HG03565 (cell line): ENCODE measurements around the gene TCF19.
"Not testable (repeated sequence)": the region's sequence is repeated elsewhere in the genome, so short reads cannot be mapped to it uniquely, and the experiment has no call there.

Source experiments
- ATAC-seq: cut with Tn5 transposase; IDR thresholded peaks from one replicate; pipeline ENCODE4 v1.9.1; 2021; ENCODE audit warnings: mild to moderate bottlenecking, moderate library complexity; ENCODE audit not compliant: unreplicated experiment

TCF19 gene

DNA sequence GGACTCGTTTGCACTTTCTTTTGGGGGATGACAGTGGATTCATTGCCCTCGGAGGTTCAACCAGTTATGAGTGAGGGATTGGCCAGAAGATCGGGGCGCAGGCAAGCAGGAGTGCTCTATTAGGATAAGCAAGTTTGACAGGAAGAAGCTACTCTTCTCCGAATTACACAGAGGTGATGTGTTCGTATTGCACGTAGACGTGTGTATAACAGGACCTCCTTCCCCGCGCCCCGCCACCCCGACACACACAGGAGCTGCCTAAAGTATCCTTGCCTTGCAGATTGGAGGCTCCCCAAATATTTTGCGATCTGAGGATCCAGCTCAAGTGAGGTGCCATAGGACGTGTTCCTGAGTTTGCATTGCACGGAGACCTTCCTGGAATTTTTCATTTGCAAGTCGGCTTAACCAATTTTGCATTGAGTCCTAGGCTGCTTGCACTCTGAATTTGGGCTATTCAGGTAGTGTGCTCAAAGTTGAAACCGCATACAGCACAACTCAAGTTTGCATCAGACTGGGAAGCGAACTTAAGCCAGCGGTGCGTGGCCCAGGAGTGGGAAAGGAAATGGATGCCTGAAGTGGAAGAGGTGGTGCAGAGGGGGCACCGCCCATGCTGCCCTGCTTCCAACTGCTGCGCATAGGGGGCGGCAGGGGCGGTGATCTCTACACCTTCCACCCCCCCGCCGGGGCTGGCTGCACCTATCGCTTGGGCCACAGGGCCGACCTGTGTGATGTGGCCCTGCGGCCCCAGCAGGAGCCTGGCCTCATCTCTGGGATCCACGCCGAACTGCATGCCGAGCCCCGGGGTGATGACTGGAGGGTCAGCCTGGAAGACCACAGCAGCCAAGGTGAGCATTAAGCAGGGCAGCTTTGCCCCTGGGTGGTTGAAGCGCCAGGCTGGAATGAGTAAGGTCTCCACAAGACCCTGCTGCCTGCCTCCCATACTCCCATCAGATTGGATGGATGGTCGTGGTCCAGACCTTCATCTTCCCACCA is 770 bp downstream of the TCF19 start:
- ATAC-seq = no peak

DNA sequence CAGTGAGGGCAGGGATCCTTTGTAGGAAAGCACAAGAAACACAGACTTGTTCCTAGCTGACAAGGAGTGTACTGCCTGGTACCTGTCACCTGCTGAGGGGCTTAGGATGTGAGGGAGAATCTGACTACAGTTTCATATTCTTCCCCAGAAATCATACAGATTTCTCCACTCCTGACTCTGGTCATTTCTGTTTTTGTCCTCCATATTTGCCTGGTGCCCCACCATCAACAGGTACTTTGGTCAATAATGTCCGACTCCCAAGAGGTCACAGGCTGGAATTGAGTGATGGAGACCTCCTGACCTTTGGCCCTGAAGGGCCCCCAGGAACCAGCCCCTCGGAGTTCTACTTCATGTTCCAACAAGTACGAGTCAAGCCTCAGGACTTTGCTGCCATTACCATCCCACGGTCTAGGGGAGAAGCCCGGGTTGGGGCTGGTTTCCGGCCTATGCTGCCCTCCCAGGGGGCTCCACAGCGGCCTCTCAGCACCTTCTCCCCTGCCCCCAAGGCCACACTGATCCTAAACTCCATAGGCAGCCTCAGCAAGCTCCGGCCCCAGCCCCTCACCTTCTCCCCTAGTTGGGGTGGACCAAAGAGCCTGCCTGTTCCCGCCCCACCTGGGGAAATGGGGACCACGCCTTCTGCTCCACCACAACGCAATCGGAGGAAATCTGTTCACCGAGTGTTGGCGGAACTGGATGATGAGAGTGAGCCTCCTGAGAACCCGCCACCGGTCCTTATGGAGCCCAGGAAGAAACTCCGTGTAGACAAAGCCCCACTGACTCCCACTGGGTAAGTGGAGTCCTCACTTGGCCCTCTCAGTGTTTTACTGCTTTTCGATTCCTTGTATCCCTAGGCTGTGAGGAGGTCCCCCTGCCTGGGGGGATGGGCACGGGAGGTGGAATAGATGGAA is 3.1 kb downstream of the TCF19 start:
- ATAC-seq = no peak

DNA sequence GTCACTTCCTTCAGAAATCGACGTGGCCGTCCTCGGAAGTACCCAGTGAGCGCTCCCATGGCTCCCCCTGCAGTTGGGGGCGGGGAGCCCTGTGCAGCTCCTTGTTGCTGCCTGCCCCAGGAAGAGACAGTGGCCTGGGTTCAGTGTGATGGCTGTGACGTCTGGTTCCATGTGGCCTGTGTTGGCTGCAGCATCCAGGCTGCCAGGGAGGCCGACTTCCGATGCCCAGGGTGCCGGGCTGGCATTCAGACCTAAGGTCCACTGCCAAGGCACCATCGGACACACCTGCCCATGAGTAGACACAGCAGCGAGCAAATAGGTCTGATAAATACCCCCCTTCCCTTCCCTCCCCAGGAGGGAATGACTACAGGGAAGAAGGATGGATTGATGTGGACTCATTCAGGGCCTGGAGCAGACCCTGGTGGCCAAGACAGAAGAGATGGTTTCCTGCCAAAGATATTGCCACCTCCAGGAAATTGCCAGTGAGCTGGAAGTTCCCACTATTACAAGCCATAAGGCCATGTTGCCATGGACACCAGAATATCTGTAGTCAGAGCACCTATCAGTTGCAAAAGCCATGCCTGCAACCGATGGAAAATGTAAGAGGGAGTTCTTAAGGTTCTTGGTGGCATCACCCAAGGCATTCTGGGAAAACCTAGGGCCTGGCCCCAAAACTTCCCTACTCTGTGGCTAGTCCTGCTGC is 4.2 kb downstream of the TCF19 start:
- ATAC-seq = no peak

DNA sequence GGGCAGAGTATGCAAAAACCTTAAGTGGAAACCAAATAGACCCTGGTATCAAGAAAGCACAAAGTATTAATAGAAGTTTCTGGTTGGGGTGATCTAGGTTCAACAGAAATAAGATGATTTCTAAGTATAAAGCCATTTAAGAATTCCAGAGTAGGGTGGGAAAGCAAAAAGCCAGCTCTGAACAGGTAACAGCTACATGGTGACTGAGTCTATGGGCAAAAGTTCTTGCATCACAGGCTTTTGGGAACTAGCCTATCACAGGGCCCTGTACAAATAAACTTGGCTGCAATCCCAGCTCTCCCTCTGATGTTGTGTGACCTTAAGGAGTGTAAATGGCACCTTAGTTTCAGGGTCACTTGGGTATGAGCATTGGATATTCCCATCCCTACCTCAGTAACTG is 5.5 kb downstream of the TCF19 start:
- ATAC-seq = no peak

DNA sequence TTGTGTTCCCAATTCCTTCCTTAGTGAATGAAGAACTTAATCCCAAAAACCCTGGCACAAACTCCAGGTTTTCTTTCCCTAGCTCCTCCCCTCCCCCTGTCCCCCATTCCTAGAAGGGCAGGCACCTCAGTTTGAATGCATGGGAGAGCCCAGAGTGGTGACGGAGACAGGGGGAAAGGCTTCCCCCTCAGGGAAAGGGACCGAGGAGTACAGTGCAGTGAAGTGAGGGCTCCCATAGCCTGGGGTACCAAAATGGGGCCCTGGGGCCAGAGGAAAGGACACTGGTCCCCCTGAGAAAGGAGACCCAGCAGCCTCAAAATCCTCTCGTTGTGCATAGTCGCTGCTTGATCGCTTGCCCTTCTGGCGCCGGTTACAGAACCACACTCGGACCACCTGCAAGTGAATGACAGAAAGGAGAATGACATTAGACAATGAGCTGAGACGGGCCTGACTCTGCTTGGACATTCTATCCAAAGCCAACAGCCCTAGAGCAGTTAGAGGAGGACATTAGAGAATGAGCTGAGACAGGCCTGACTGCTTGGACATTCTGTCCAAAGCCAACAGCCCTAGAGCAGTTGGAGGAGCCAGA is 6.2 kb downstream of the TCF19 start:
- ATAC-seq = not testable (repeated sequence)

DNA sequence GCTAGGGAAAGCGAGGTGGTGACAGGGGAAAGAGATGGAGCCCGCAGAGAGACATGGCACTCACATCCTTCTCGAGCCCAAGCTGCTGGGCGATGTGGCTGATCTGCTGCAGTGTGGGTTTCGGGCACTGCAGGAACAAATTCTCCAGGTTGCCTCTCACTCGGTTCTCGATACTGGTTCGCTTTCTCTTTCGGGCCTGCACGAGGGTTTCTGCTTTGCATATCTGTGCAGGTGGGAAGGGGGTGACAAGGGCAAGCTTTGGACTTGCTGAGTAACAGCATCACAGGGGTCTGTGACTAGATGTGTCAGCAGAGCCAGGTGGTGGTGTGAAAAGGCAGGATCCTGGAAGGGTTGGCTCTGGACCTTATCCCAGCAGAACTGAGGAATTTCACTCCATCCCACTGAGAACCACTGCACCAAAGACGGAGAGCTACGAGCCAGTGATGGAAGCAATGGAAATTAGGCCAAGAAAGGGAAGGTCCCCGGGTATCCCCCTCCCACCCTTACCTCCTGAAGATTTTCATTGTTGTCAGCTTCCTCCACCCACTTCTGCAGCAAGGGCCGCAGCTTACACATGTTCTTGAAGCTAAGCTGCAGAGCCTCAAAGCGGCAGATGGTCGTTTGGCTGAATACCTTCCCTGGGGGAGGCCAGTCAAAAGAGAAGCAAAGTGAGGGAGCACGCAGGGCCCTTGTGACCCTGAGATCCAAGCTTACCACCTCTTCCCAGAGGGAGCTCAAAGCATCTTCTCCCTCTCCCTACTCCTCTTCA is 6.9 kb downstream of the TCF19 start:
- peak; percentile 54 for ATAC-seq

DNA sequence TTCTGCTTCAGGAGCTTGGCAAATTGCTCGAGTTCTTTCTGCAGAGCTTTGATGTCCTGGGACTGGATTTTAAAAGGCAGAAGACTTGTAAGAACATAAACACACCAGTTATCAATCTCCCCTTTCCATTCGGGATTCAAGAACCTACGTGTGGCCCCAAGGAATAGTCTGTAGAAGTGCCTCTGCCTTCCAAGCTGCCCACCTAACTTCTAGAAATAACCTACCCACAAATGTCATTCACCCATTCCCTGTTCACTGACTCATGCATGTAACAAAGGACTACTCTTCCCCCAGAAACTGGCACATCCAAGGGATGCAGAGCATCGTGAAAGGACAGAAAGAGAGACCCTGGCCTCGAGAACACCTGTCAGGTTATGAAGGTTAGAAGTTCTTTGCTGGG is 7.6 kb downstream of the TCF19 start:
- no peak for ATAC-seq

DNA sequence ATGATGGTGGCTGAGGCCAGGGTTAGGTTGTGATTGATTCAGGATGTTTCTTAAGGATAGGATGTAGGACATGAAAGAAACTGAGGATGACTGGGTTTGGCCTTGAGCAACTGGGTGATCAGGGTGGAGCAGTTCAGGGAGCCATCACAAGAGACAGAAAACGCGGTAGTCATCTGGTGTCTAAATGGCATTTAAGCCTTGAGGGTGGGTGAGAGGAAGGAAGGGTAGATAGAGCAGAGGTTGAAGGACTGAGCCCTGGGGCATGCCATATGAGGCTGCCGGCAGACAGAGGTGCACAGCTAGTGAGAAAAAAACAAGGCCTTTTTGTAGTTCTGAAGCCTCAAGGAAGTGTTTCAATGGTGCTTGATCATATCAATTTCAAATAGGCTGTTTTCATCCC is 10.2 kb downstream of the TCF19 start:
- no peak for ATAC-seq

DNA sequence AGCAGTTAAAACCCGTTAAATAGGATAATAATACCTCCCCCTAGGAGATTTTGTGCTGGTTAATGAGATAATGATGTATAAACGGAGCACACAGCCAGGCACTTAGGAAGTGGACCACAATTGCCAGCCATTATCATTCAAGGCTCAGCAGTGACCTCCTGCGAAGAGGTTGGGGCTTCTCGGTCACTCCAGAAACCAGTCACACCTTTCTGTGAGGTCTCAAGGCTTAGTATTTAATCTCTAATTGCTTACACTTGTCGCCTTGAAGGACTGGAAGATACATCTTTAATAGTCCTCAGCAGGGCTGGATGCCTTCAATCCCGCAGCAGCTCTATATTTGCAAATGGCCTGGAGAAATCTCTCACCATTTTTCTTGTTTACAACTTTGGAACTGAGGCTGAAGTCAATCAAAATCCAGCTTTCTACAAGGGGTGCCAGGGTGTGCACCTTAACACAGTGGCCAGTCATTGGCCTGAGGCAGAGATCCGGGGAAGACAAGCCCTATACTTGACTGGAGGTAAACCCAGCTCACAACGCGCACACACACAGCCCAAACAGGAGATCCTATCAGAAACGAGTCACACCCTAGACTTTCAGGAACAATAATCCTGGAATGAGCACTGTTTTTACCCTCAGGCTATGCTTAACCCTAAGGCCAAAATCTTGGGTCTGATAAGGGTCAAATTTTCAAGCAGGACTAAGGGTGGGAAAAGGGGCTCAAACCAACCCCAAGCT is 10.9 kb downstream of the TCF19 start:
- no peak for ATAC-seq

DNA sequence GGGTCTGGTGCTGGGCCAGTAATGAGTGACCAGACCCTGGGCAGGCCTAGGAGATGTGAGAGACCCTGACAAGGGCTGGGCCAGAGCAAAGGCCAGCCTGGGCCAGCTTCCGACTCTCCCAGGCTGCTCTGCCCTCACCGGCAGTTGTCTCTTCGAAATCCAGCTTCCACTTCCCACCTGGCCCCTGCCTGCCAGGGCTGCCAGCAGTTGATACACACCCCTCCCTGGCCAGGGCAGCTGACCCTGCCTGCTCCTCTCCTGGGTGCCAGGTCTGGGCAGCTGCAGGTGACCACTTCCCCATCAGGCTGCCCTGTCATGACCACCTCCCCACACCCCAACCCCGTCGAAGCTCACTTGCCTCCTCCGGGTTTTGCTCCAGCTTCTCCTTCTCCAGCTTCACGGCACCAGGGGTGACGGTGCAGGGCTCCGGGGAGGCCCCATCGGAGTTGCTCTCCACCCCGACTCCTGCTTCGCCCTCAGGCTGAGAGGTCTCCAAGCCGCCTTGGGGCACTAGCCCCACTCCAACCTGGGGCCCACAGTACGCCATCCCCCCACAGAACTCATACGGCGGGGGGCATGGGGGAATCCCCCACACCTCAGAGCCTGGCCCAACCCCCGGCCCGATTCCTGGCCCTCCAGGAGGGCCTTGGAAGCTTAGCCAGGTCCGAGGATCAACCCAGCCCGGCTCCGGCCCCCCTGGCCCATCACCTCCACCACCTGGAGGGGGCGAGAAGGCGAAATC is 11.6 kb downstream of the TCF19 start:
- ATAC-seq = not testable (repeated sequence)

DNA sequence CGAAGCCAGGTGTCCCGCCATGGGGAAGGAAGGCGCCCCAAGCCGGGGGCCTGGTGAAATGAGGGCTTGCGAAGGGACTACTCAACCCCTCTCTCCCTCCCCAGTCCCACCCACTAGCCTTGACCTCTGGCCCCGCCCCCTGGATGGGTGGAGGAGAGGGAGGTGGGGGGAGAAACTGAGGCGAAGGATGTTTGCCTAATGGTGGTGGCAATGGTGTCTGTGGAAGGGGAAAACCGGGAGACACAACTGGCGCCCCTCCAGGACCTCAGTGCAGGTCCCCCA is 12.2 kb downstream of the TCF19 start, which contains the start of gene POU5F1:
TSS of gene POU5F1 (minus strand) at position 83 of the 282 bp plus-strand sequence. CDS start at position 21, 62 bp downstream.
- ATAC-seq = no peak

DNA sequence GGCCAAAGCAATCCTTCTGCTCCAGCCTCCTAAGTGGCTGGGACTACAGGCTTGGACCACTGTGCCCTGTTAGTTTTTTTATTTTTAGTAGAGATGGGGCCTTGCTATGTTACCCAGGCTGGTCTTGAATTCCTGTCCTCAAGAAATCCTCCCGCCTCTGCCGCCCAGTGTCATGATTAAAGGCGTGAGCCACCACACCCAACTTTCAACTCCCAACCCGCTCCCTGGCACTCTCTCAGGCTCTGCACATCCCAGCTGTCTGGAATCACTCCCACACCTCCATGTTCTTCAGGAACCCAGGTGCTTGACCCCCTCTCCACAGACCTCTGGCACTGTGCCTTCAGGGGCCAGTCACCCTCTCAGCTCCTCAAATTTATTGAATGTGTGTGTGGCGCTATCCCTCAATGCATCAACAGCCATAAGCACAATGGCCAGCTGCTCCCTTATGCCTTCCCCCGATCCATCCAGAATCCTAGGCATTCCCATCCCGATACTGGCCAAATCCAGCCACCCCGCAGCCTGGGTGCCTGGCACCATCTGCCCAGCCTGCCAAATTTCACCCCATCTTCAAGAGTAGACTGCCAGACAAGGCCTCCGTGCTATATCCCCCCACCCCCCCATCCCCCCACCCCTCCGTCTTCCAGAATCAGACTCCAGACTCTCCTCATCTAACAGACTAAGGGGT is 12.7 kb downstream of the TCF19 start:
- no peak for ATAC-seq

DNA sequence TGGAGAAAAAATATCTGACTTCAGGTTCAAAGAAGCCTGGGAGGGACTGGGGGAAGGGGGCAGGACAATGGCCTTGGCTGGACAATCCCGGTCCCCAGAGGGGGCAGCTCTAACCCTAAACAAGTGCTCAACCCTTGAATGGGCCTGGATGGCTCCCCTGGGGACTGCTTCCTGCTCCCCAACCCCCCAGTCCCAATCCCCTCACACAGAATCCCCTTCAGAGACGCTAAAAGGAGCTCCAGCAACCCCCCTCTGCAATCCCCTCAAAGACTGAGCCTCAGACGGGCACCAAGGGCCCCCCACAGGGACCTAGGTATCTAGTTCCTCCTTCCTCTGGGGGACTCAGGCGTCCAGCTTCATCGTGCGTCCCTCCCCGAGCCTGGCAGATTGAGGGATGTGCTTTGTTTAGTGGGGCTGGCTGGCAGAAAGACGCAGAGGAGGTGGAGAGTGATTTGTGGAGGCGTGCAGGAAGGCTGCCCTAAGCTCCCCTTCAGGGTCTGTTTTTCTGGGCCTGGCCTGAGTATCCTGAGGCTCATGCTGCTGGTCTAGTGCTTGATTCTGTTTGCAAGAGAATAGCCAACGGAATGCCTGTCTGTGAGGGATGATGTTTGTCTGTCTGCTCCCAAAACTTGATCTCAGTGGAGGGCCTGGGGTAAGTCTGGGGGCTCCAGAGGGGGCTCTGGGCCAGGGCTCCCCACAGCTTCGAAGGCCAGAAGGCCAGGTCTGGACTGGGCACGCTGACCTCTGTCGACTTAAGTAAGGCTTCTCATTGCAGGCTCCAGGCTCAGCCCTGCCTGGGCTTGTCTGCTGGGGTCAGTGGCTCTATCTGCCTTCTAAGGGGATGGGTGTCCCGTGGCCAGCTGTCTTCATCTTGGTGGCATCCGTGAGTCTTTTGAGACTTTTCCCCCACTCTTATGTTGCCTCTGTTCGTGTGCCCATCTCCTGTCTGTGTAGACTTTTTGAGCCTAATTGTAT is 13.8 kb downstream of the TCF19 start:
- ATAC-seq = no peak

DNA sequence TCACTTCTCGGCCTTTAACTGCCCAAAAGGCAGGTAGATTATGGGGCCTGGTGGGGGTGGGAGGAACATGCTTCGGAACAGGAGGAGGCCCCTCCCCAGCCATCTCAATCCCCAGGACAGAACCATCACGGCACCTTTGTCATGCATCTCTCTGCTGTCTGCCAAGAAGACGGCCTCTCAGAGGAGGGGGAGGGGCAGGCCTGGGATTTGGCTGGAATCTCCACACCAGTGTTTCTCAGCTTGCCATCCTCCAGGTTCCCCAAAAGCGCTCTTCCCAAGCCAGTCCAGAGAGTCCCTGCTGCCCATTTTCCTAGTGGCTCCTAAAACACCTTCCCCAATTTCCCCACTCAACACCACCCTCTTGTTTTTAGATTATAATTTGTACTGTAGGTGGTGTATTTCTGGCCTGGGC is 14.6 kb downstream of the TCF19 start:
- ATAC-seq = no peak

DNA sequence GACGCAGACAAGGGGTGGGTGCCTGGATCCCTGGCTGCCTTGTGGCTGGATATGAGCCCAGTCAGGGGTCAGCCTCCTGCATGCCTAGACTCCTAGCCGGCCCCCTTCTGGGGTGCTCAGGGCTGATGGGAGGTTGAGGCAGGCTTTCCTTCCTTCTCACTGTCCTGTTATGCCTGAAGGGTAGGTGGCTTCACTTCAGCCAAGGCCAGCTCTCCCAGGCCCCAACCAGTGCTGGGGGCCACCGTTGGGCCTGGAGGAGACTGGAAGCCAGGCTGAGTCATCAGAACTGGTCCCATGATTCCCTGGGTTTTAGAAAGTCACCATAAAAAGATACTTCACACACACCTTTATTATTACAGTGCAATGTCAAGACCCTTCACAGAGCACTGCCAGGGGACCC is 15.0 kb downstream of the TCF19 start:
- no peak for ATAC-seq

DNA sequence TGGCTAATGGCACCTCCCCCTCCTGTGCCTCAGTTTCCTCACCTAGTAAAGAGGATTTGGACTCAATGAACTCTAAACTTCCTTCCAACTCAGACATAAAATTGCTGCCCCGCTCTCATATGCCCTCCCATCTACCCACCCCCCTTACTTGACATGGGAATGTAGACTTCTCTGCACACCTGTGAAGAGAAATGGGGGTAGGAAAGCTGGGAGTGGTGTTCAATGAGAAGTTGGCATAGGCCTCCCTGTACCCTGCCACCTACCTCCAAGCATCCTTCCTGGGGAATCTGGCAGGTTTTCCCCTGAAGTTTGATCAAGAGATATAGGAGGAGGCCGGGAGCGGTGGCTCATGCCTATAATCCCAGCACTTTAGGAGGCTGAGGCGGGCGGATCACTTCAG is 16.0 kb downstream of the TCF19 start:
- no peak for ATAC-seq

DNA sequence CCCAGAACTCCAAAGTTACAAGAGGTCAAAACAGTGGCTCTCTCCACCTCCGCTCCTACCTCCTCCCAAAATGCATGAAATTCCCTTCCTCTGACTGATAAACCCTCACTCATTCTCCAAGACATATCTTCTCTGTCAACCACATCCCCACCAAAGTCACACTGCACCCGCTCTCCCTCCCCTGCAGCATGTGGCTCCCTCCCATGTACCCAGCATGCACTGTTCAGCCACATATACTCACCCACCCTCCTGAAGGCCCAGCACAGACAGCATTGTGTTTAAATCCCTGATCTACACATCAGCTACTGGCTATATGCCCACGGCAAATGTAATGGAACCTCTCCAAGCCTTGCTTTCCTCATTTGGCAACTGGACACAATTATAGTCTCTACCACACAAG is 17.6 kb downstream of the TCF19 start:
- no peak for ATAC-seq
